K562 (cell line): ENCODE measurements around the gene DRC1. TPM values are rescaled to one million over a fixed set of nuclear protein-coding genes. Genes with fewer than 3 reads are reported as not detected.

Experiments
- ATAC-seq: fragments of 200-7000 bp; cut with Tn5 transposase; 3 replicates; pipeline ENCODE4 v1.9.1; 2020; ENCODE audit warnings: moderate library complexity
- BruUV-seq: library from RNA; stranded (reverse); fragments of 400-500 nt; replicated peaks from 2 replicates; lab custom pipeline; 2021; lab: Mats Ljungman, UMichigan
- CTCF ChIA-PET: fragments of 300-600 bp; formaldehyde crosslinking; extraction: SDS; loops from one replicate; lab custom pipeline; 2021; ENCODE audit warnings: low intra/inter-chr PET ratio; lab: Yijun Ruan, JAX
- POLR2A ChIA-PET: fragments of 300-600, 350-650 bp; sonication (Branson Sonifier 250); formaldehyde crosslinking; extraction: SDS; loops from one replicate; lab custom pipeline; 2021; ENCODE audit warnings: antibody characterized with exemption, inconsistent platforms; lab: Yijun Ruan, JAX
- DNase-seq, 4 experiments: peaks; one replicate each; pipeline versions ENCODE4 v3.0.0 to v3.0.0-alpha.2; 2011 to 2018; ENCODE audit warnings: low spot score in 3 of 4, mixed read lengths in 3 of 4; ENCODE audit errors: extremely low read depth in 1 of 4
- FAIRE-seq: peaks from 2 replicates; lab custom pipeline; 2011; peaks lifted over from hg19 to GRCh38; lab: Jason Lieb, UNC
- H2AFZ ChIP-seq: 2 replicates; pipeline ENCODE4 v1.6.0; 2011; ENCODE audit warnings: low read depth, low read length, control low read depth, inconsistent platforms
- H3K27ac ChIP-seq: fragments of 200-600 bp; 3 replicates; pipeline ENCODE4 v1.8.0; 2011; ENCODE audit warnings: low read depth, mild to moderate bottlenecking, control low read depth, inconsistent platforms, low read length, moderate library complexity, mixed read lengths; ENCODE audit errors: extremely low read depth
- H3K27me3 ChIP-seq, 2 experiments: fragments of 300-600 bp in 1 of 2; 2 replicates in 1 of 2; 3 replicates in 1 of 2; pipeline versions ENCODE4 v1.6.0 to v1.8.0; 2011; ENCODE audit warnings: inconsistent platforms in 2 of 2, low read length in 2 of 2, mild to moderate bottlenecking in 1 of 2, mixed read lengths in 1 of 2, moderate library complexity in 1 of 2; ENCODE audit not compliant: control insufficient read depth in 2 of 2, insufficient read depth in 2 of 2
- H3K36me3 ChIP-seq: fragments of 300-600 bp; 3 replicates; pipeline ENCODE4 v1.8.0; 2011; ENCODE audit warnings: mild to moderate bottlenecking, low read length, inconsistent platforms; ENCODE audit not compliant: control insufficient read depth, insufficient read depth
- H3K4me1 ChIP-seq, 2 experiments: fragments of 200-600 bp in 1 of 2; replicated peaks in 1 of 2; 2 replicates in 1 of 2; 3 replicates in 1 of 2; pipeline versions ENCODE4 v1.5.1 to v1.8.0; 2011; ENCODE audit warnings: inconsistent platforms in 2 of 2, low read length in 2 of 2, mild to moderate bottlenecking in 1 of 2, mixed read lengths in 1 of 2, moderate library complexity in 1 of 2; ENCODE audit not compliant: control insufficient read depth in 2 of 2, insufficient read depth in 2 of 2
- H3K4me2 ChIP-seq: 2 replicates; pipeline ENCODE4 v1.6.1; 2011; ENCODE audit warnings: low read length, control low read depth, inconsistent platforms, mixed read lengths; ENCODE audit not compliant: insufficient read depth
- H3K4me3 ChIP-seq: fragments of 200-600 bp; sonication (generic), shearing (Covaris generic); 2 replicates; pipeline ENCODE4 v1.5.1; 2016; ENCODE audit warnings: control low read depth, inconsistent platforms
- H3K79me2 ChIP-seq: fragments of 200-600 bp; 3 replicates; pipeline ENCODE4 v1.8.0; 2011; ENCODE audit warnings: low read length, inconsistent platforms; ENCODE audit not compliant: control insufficient read depth, insufficient read depth
- H3K9ac ChIP-seq, 2 experiments: 2 replicates each; pipeline versions ENCODE4 v1.6.0 to v1.6.1; 2011; ENCODE audit warnings: low read depth in 2 of 2, low read length in 2 of 2, control low read depth in 1 of 2, inconsistent platforms in 1 of 2, mild to moderate bottlenecking in 1 of 2, mixed read lengths in 1 of 2; ENCODE audit not compliant: insufficient read depth in 1 of 2
- H3K9me1 ChIP-seq: one replicate; pipeline ENCODE4 v1.6.0; 2011; ENCODE audit warnings: inconsistent platforms, mild to moderate bottlenecking, low read length, moderate library complexity; ENCODE audit not compliant: control insufficient read depth, insufficient read depth
- H3K9me3 ChIP-seq: replicated peaks from 2 replicates; pipeline ENCODE4 v1.5.1; 2011; ENCODE audit warnings: low read depth, low read length, inconsistent platforms; ENCODE audit not compliant: control insufficient read depth, insufficient read depth
- H4K20me1 ChIP-seq: replicated peaks from 2 replicates; pipeline ENCODE4 v1.6.1; 2011; ENCODE audit warnings: low read length, inconsistent platforms, mixed read lengths; ENCODE audit not compliant: control insufficient read depth, insufficient read depth
- DIDO1 ChIP-seq: fragments of 450-650 bp; IDR thresholded peaks from 2 replicates; pipeline ENCODE4 v1.6.1; 2016; ENCODE audit warnings: low read depth, missing biosample characterization, missing genetic modification characterization
- DMBX1 ChIP-seq: fragments of 250-450 bp; sonication (Bioruptor Pico); IDR thresholded peaks from 2 replicates; pipeline ENCODE4 v1.8.0; 2022; ENCODE audit warnings: inconsistent platforms, mild to moderate bottlenecking, moderate library complexity, borderline replicate concordance
- E2F6 ChIP-seq, 2 experiments: IDR thresholded peaks; 2 replicates each; pipeline ENCODE4 v1.6.1; 2011; ENCODE audit warnings: borderline replicate concordance in 1 of 2, control low read depth in 1 of 2, low read depth in 1 of 2, low read length in 1 of 2, mild to moderate bottlenecking in 1 of 2, mixed read lengths in 1 of 2, moderate library complexity in 1 of 2; ENCODE audit not compliant: insufficient read depth in 1 of 2, insufficient read length in 1 of 2, poor library complexity in 1 of 2, severe bottlenecking in 1 of 2; ENCODE audit errors: extremely low read depth in 1 of 2
- ELF2 ChIP-seq: fragments of 250-450 bp; sonication (Bioruptor Pico); IDR thresholded peaks from 2 replicates; pipeline ENCODE4 v1.5.0; 2021; ENCODE audit warnings: mild to moderate bottlenecking
- NBN ChIP-seq: fragments of 450-650 bp; IDR thresholded peaks from 2 replicates; pipeline ENCODE4 v1.6.1; 2016; ENCODE audit warnings: low read depth, mild to moderate bottlenecking
- NFATC3 ChIP-seq: fragments of 450-650 bp; IDR thresholded peaks from 2 replicates; pipeline ENCODE4 v1.6.1; 2017; ENCODE audit warnings: mild to moderate bottlenecking
- POLR2AphosphoS5 ChIP-seq: IDR thresholded peaks from 2 replicates; pipeline ENCODE4 v1.6.1; 2011; ENCODE audit warnings: mild to moderate bottlenecking, low read depth, low read length, moderate library complexity; ENCODE audit not compliant: control insufficient read depth, insufficient read depth
- POLR2H ChIP-seq: IDR thresholded peaks from 2 replicates; pipeline ENCODE4 v1.6.1; 2016; ENCODE audit warnings: missing genetic modification characterization, low read depth, mild to moderate bottlenecking, control low read depth, missing compliant biosample characterization, moderate library complexity
- POLR3A ChIP-seq: IDR thresholded peaks from 2 replicates; pipeline ENCODE4 v1.6.1; 2011; ENCODE audit warnings: borderline replicate concordance, mild to moderate bottlenecking, moderate library complexity; ENCODE audit not compliant: insufficient read length, insufficient read depth; ENCODE audit errors: extremely low read depth
- RBFOX2 ChIP-seq: fragments of 200-400 bp; formaldehyde crosslinking; IDR thresholded peaks from 2 replicates; pipeline ENCODE4 v1.6.1; 2017; ENCODE audit warnings: low read depth, mild to moderate bottlenecking, low read length, moderate library complexity
- TEAD4 ChIP-seq, 2 experiments: sonication (generic) in 1 of 2; formaldehyde crosslinking in 1 of 2; IDR thresholded peaks; 2 replicates each; pipeline versions ENCODE4 v1.6.1 to v1.8.0; 2012 to 2022; ENCODE audit warnings: borderline replicate concordance in 1 of 2, inconsistent platforms in 1 of 2, low read length in 1 of 2, mild to moderate bottlenecking in 1 of 2, missing genetic modification reagents in 1 of 2
- ZNF197 ChIP-seq: fragments of 200-800 bp; sonication (Bioruptor generic); IDR thresholded peaks from 2 replicates; pipeline ENCODE4 v1.6.1; 2016; ENCODE audit warnings: low read depth, missing genetic modification characterization, missing compliant biosample characterization
- ZNF316 ChIP-seq: fragments of 450-650 bp; IDR thresholded peaks from 2 replicates; pipeline ENCODE4 v1.6.1; 2016
- WGBS: fragments of 100-300 bp; shearing (Covaris generic); methylation state at CpG from one replicate; pipeline ENCODE4 v1.1.6; 2016; ENCODE audit warnings: low coverage, mixed read lengths; ENCODE audit not compliant: insufficient coverage; ENCODE audit errors: missing lambda C conversion rate; 5-methylcytosine and 5-hydroxymethylcytosine counted together
- in situ Hi-C: fragments of 300-500 bp; cut with MboI; formaldehyde crosslinking; loops from 4 replicates; pipeline ENCODE4 v1.15.0; 2018; ENCODE audit warnings: inconsistent platforms, mixed read lengths
- intact Hi-C: fragments of 100-400 bp; cut with micrococcal nuclease; formaldehyde crosslinking; loops from 2 replicates; pipeline ENCODE4 v1.14.2; 2022
- polyA plus RNA-seq, 8 experiments: library from polyadenylated mRNA; depleted of rRNA in 4 of 8; stranded (reverse) in 5 of 8; unstranded in 3 of 8; fragments of >200 nt; fragmentation: Nextera tagmentation in 2 of 8; fragmentation: Illumina TruSeq in 1 of 8; extraction: Ambion mirVana in 2 of 8; extraction: Trizol in 1 of 8; gene quantifications; 2 replicates each; pipeline versions ENCODE4 v1.2.1 to v1.2.3, GENCODE V29; 2011 to 2014; ENCODE audit warnings: inconsistent platforms in 1 of 8, missing spikeins in 1 of 8
- total RNA-seq, 7 experiments: library from RNA; depleted of rRNA in 6 of 7; stranded (reverse); fragments of >200 nt in 6 of 7; fragmentation: Illumina TruSeq in 2 of 7; extraction: Trizol in 2 of 7; gene quantifications; 2 replicates each; pipeline versions ENCODE4 v1.2.1 to v1.2.3, GENCODE V29; 2011 to 2021; ENCODE audit warnings: low replicate concordance in 1 of 7
- TF ChIP-seq, protein P1 (sequence below): fragments of 450-650 bp; formaldehyde crosslinking; IDR thresholded peaks from 2 replicates; pipeline ENCODE4 v1.4.0; 2020; ENCODE audit warnings: mild to moderate bottlenecking, mixed read lengths
- TF ChIP-seq, protein P2 (sequence below): fragments of 450-650 bp; formaldehyde crosslinking; IDR thresholded peaks from 2 replicates; pipeline ENCODE4 v1.4.0; 2022; ENCODE audit warnings: missing genetic modification characterization

The DRC1 gene
- total and polyA plus RNA-seq, 9 of the 15 experiments (the other 6 are each of a cell fraction or from before 2014, with no cell fraction given) = 0.07 to 0.10 TPM; not detected in 7

DNA sequence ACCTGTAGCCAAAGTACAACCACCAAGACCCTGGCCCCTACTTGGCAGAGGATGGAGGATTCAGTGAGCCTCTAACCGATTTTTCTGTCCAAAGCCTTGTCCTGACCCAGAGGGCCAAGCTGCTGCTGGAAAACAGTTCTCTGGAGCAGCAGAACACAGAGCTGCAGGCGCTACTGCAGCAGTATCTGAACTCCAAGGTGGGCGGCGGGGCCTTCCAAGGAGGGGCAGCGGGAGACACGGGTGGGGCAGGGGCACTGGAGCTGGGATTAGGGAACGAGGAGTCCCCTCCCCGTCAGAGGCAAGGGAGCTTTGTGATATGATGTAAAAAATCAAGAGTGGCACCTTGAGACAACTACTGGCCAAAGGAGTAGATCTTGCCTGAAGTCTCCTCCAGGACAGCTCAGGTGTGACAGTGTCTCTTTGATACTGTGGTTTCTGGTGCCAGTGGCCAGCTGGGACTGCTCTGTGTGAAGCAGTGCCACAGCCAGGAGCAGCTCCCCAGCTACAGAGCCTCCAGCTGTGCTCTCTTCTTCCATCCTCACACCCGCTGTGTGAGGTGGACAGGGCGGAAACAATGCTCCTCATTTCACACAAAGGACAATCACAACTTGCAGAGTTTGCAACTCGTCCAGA, 53.4 kb downstream of the DRC1 start:
- 15% methylated on average over 11 of the region's 11 CpGs for WGBS
- Histone ChIP-seq H3K36me3 (no peaks in the 10 kb centered on the region), H4K20me1 (no peaks in the 10 kb centered on the region), H3K27ac (no peak overlapping the region), H3K9me3 (no peaks in the 10 kb centered on the region), H3K27me3 (peaks cover 0 to 21% of the 10 kb centered on the region in 2 experiments; a peak in 3 of 5 replicates), H3K9me1 (no peaks in the 10 kb centered on the region), H3K9ac (no peak overlapping the region; a peak in 1 of 4 replicates), H3K79me2 (no peaks in the 10 kb centered on the region), H3K4me1 (peaks cover 0 to 22% of the 10 kb centered on the region in 2 experiments; a peak in 2 of 5 replicates), H2AFZ (no peak overlapping the region), H3K4me3 (no peak overlapping the region), H3K4me2 (no peak overlapping the region)
- ChIA-PET CTCF (no interaction called here), POLR2A (interaction anchor here (0.6 to 1.2 kb wide), 3 partner anchors 32 to 269 kb away, joined by 3 to 4 read pairs (median 3); no protein-coding TSS in a partner anchor)
- TF ChIP-seq E2F6 (IDR thresholded peaks at IDR 0.05; ENCODE audit: borderline replicate concordance in 1 of 2, extremely low read depth in 1 of 2, insufficient read depth in 1 of 2, insufficient read length in 1 of 2, low read depth in 1 of 2, low read length in 1 of 2, poor library complexity in 1 of 2, severe bottlenecking in 1 of 2) (no peak), ELF2 (CRISPR knock-in tag) (no peak), NBN (no peak), POLR2AphosphoS5 (no peak), NFATC3 (no peak), DIDO1 (no peak), ZNF316 (no peak), ZNF197 (no peak), RBFOX2 (no peak), POLR2H (tag) (no peak), TEAD4 (IDR thresholded peaks at IDR 0.05; ENCODE audit: low read length) (no peak), TEAD4 (CRISPR knock-in tag; IDR thresholded peaks at IDR 0.05; ENCODE audit: borderline replicate concordance) (no peak), POLR3A (no peak), DMBX1 (CRISPR knock-in tag) (no peak)
- TF ChIP-seq, protein P1, sequence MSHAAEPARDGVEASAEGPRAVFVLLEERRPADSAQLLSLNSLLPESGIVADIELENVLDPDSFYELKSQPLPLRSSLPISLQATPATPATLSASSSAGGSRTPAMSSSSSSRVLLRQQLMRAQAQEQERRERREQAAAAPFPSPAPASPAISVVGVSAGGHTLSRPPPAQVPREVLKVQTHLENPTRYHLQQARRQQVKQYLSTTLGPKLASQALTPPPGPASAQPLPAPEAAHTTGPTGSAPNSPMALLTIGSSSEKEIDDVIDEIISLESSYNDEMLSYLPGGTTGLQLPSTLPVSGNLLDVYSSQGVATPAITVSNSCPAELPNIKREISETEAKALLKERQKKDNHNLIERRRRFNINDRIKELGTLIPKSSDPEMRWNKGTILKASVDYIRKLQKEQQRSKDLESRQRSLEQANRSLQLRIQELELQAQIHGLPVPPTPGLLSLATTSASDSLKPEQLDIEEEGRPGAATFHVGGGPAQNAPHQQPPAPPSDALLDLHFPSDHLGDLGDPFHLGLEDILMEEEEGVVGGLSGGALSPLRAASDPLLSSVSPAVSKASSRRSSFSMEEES = no peak
- TF ChIP-seq, protein P2, sequence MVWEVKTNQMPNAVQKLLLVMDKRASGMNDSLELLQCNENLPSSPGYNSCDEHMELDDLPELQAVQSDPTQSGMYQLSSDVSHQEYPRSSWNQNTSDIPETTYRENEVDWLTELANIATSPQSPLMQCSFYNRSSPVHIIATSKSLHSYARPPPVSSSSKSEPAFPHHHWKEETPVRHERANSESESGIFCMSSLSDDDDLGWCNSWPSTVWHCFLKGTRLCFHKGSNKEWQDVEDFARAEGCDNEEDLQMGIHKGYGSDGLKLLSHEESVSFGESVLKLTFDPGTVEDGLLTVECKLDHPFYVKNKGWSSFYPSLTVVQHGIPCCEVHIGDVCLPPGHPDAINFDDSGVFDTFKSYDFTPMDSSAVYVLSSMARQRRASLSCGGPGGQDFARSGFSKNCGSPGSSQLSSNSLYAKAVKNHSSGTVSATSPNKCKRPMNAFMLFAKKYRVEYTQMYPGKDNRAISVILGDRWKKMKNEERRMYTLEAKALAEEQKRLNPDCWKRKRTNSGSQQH (CRISPR knock-in tag) = no peak
- in situ Hi-C loops = no loop called here
- DNase-seq = no peak
- ATAC-seq = no peak
- FAIRE-seq = no peak
- intact Hi-C loops = no loop called here
- no TSS peak for BruUV-seq
